ENCODE results near the gene LMNTD2.
A peak's percentile ranks its signal among the peaks of the same experiment; 100 is the strongest.

The LMNTD2 gene

DNA sequence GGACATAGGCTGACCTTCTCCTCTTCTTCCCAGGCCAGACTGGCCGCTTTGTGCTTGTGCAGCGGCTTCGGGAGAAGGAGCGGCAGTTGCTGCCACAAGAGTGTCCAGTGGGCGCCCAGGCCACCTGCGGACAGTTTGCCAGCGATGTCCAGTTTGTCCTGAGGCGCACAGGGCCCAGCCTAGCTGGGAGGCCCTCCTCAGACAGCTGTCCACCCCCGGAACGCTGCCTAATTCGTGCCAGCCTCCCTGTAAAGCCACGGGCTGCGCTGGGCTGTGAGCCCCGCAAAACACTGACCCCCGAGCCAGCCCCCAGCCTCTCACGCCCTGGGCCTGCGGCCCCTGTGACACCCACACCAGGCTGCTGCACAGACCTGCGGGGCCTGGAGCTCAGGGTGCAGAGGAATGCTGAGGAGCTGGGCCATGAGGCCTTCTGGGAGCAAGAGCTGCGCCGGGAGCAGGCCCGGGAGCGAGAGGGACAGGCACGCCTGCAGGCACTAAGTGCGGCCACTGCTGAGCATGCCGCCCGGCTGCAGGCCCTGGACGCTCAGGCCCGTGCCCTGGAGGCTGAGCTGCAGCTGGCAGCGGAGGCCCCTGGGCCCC, 1.6 kb upstream of the LMNTD2 start:
- TF ChIP-seq CTCF (IDR thresholded peaks at IDR 0.05; ENCODE audit: low read depth, low read length, poor library complexity, severe bottlenecking) (no peak), EZH2phosphoT487 (IDR thresholded peaks at IDR 0.05; ENCODE audit: borderline replicate concordance, low read length) (no peak)
- Histone ChIP-seq H3K4me2 (ENCODE audit: low read length) (peak overlapping the region; percentile 93), H3K9me2 (replicated peaks; ENCODE audit: control insufficient read depth, low read length) (no peaks in the 10 kb centered on the region), H3K79me2 (ENCODE audit: control insufficient read depth, low read length) (peaks cover 8% of the 10 kb centered on the region), H3K4me3 (ENCODE audit: low read length) (peak overlapping the region; percentile 94), H3F3A (ENCODE audit: control insufficient read depth, insufficient read depth) (no peaks in the 10 kb centered on the region), H3K4me1 (ENCODE audit: control insufficient read depth, low read length) (peaks cover 18% of the 10 kb centered on the region), H3K9me3 (ENCODE audit: control insufficient read depth, insufficient read depth, low read length) (no peaks in the 10 kb centered on the region), H3K36me3 (ENCODE audit: control insufficient read depth, low read length) (peaks cover 6% of the 10 kb centered on the region), H4K20me1 (ENCODE audit: control insufficient read depth, insufficient read depth, low read depth, low read length) (no peaks in the 10 kb centered on the region), H3K27ac (ENCODE audit: low read depth, low read length) (no peak overlapping the region), H3K27me3 (ENCODE audit: control insufficient read depth, low read length) (peaks cover 12% of the 10 kb centered on the region)

- Histone ChIP-seq H3K9me3 (ENCODE audit: control insufficient read depth, insufficient read depth, low read length) (no peaks in the 10 kb centered on the region), H3F3A (ENCODE audit: control insufficient read depth, insufficient read depth) (no peaks in the 10 kb centered on the region), H3K4me3 (ENCODE audit: low read length) (peak overlapping the region; percentile 94), H4K20me1 (ENCODE audit: control insufficient read depth, insufficient read depth, low read depth, low read length) (no peaks in the 10 kb centered on the region), H3K4me2 (ENCODE audit: low read length) (peak overlapping the region; percentile 93), H3K9me2 (replicated peaks; ENCODE audit: control insufficient read depth, low read length) (no peaks in the 10 kb centered on the region), H3K4me1 (ENCODE audit: control insufficient read depth, low read length) (peaks cover 16% of the 10 kb centered on the region), H3K36me3 (ENCODE audit: control insufficient read depth, low read length) (peaks cover 4% of the 10 kb centered on the region), H3K27me3 (ENCODE audit: control insufficient read depth, low read length) (peaks cover 19% of the 10 kb centered on the region), H3K27ac (ENCODE audit: low read depth, low read length) (no peak overlapping the region), H3K79me2 (ENCODE audit: control insufficient read depth, low read length) (peaks cover 6% of the 10 kb centered on the region)
- TF ChIP-seq CTCF (IDR thresholded peaks at IDR 0.05; ENCODE audit: low read depth, low read length, poor library complexity, severe bottlenecking): no peak
Observed at GRCh38 chr11:561148-562003, 838 bp upstream of the LMNTD2 start.

DNA sequence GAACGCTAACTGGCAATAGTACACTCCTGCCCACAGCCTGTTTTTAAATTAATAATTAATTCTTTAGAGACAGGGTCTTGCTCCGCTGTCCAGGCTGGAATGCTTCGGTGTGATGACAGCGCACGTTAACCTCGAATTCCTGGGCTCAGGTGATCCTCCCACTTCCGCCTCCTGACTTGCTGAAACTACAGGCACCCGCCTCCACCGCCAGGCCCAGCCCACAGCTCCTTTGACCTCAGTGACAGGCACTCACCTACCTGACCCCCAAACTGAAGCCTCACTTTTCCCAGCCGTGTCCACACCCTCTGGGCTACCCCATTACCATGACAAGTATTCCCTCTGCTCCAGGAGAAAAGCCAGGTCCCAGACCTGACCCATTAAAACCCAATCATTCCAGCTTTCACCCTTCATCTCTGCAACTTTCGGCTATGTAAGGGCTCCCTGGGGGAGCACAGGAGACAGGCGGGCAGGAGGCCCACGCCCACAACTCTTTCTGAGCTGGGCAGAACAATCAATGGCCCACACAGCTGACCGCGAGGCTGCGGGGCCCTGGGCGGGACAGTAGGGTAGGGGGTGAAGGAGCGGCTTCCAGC, 730 bp downstream of the LMNTD2 start:
- Histone ChIP-seq H3K4me2 (ENCODE audit: low read length) (peak overlapping the region; percentile 98), H3K9me2 (replicated peaks; ENCODE audit: control insufficient read depth, low read length) (no peaks in the 10 kb centered on the region), H3F3A (ENCODE audit: control insufficient read depth, insufficient read depth) (no peaks in the 10 kb centered on the region), H3K9me3 (ENCODE audit: control insufficient read depth, insufficient read depth, low read length) (no peaks in the 10 kb centered on the region), H3K27me3 (ENCODE audit: control insufficient read depth, low read length) (peaks cover 32% of the 10 kb centered on the region), H3K4me1 (ENCODE audit: control insufficient read depth, low read length) (peaks cover 24% of the 10 kb centered on the region), H3K36me3 (ENCODE audit: control insufficient read depth, low read length) (no peaks in the 10 kb centered on the region), H3K4me3 (ENCODE audit: low read length) (peak overlapping the region; percentile 88), H3K27ac (ENCODE audit: low read depth, low read length) (no peak overlapping the region), H3K79me2 (ENCODE audit: control insufficient read depth, low read length) (peaks cover 6% of the 10 kb centered on the region), H4K20me1 (ENCODE audit: control insufficient read depth, insufficient read depth, low read depth, low read length) (no peaks in the 10 kb centered on the region)
- no peak for TF ChIP-seq CTCF (IDR thresholded peaks at IDR 0.05; ENCODE audit: low read depth, low read length, poor library complexity, severe bottlenecking)
- no peak for TF ChIP-seq EZH2phosphoT487 (IDR thresholded peaks at IDR 0.05; ENCODE audit: borderline replicate concordance, low read length)

Data from DOHH2 (cell line).